Subcutaneous adipose tissue (tissue), 4 donors: ENCODE data around the gene ABR. TPM values are rescaled to one million over a fixed set of nuclear protein-coding genes. Genes with fewer than 3 reads are reported as not detected.

ENCODE experiments used
- total RNA-seq, 4 donors: library from RNA; depleted of rRNA; stranded (reverse); fragments of >200 nt; gene quantifications; one replicate each; pipeline ENCODE4 v1.1.0, GENCODE V29; 2016
- TF ChIP-seq, protein P1 (sequence below): fragments of 450-650 bp; IDR thresholded peaks from one replicate; pipeline ENCODE4 v1.5.1; 2016; ENCODE audit warnings: low read depth, mild to moderate bottlenecking, control low read depth, antibody characterized with exemption, moderate library complexity

Gene ABR
- total RNA-seq, 4 donors from 2014 or later, result 53.8 to 82.8 (median 70.8) TPM

DNA sequence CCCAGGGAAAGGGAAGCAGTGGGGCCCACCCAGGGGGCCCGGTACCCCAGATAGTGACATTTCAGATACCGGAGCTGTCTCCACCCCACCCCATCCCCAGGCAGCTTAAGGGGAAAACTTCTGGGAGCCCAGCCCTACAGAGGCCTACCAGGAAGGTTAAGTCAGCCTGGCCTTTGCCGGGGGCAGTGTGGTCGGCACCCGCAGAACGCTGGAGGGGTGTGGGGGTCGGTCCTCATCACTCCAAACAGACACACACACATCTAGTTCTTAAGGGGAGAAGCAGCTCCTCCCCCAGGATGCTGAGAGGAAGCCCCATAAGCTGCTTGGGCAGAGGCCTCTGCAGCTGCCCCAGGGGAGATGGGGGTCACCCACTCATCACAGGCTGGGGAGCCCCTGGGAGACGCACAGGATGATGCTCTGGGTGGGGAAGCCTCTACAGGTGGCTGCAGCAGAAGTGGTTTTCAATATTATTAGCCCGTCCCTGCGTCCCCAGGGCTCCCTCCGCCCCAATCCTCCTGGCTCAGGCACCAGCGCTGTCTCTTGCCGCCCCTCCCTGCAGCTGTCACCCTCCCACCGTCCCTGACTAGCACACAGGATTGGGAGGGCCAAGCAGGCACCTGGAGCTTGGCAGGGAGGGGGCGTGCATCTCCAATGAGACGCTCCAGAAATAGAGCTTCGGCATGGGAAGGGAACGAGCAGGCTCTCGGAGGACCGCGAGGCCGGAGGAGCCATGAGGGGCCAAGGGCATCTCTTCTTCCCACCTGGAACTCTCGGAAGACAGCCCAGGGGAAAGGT is 1.4 kb upstream of the ABR start:
- TF ChIP-seq, protein P1, sequence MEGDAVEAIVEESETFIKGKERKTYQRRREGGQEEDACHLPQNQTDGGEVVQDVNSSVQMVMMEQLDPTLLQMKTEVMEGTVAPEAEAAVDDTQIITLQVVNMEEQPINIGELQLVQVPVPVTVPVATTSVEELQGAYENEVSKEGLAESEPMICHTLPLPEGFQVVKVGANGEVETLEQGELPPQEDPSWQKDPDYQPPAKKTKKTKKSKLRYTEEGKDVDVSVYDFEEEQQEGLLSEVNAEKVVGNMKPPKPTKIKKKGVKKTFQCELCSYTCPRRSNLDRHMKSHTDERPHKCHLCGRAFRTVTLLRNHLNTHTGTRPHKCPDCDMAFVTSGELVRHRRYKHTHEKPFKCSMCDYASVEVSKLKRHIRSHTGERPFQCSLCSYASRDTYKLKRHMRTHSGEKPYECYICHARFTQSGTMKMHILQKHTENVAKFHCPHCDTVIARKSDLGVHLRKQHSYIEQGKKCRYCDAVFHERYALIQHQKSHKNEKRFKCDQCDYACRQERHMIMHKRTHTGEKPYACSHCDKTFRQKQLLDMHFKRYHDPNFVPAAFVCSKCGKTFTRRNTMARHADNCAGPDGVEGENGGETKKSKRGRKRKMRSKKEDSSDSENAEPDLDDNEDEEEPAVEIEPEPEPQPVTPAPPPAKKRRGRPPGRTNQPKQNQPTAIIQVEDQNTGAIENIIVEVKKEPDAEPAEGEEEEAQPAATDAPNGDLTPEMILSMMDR, result no peak

DNA sequence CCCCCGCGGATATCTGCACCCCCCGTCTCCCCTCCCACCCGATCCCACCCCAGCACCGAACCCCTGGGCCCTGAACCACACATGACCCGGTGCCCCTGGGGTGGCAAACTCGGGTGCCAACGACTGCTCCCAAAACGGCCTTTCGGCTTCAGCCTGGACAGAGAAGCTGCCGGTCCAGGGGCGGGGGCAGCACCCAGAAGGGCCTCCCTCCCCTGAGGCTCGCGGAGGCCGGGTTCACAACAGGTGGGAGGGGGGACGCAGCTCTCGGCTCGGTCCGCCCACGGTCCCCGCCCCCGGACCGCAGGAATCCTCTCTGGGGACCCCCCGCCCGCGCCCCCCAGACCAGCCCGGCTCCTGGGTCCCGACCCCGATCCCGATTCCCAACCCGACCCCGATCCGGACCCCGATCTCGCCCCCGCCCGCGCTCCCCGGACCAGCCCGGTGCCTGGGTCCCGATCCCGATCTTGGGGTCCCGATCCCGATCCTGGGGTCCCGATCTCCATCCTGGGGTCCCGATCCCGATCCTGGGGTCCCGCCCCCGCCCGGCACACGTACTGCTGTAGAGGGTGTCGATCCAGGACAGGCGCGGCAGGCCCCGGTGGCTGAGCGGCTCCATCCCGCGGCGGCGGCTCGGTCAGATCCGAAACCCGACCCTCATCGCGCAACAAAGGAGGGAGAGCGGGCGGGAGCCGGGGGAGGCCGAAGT is 516 bp downstream of the ABR start:
- TF ChIP-seq, protein P1, result no peak

GRCh38 chr17:1177016-1177700 is 2.6 kb downstream of the ABR start:
- TF ChIP-seq, protein P1, result no peak

DNA sequence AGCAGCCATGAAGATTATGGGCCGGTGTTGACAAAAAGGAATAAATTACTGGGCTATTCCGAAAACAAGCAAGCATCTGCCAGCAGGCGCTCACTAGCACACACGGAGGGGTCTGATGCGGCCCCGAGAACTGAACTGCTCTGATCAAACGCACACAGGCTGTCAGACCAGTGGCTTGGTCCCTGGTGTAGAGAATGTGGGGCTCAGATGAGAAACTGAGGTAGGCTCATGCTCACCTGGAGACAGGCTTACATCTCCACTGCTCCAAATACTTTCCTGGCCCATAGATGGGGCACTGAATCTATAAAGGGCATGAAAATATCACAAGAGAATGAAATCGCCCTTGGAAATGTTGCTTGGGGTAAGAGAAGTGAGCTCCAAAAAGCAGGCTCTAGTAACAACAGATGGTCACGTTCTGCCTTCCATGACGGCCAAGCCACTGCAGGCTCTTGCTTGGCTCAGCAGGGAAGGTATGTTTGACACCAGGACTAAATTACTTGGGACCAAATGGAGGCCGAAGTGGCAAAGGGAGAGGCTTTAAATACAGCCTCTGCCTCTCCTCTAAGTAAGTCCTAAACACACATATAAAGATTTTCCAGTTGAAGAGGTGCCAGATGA is 5.4 kb downstream of the ABR start:
- TF ChIP-seq, protein P1, result no peak

DNA sequence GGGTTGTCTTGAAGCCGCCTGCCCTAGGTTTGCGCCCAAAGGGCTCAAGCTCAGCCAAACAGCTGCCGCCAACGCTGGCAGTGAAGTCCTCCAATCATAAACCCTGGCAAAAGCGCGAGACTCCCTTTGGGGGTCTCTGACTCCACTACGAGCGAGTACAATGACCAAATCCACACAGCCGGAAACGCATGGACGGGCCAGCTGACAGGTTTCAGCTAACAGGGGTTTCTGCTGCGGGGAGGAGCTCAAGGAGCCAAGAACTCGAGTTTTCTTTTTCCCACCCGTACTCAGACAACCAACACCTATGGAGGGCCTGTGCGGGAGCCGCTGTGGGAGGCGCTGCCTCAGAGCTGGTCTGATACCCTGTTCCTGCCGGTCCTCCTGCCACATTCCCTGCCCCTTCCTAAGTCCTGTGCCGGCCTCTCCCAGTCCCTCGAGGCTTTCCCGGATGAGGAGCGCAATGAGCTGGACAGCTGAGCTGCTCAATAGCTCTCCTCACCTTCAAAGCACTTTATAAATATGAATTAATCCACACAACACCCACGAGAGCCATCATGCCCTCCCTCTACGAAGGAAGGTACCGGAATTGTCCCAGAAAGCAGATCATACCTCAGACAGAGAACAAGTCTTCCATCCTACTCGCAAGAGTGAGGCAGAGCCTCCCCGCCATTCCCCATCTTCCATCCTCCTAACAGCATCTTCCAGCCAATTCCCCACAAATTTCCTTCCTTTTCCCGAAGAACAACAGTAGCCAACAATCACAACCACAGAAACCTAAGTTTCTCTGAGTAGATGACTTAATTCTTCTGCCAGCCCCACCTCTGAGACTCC is 6.1 kb downstream of the ABR start:
- TF ChIP-seq, protein P1, result no peak

- TF ChIP-seq, protein P1, result no peak
These were observed 7.8 kb downstream of the ABR start for GRCh38 chr17:1171953-1172352.
